Measurements from ENCODE around the gene MRPS11. TPM values are rescaled to one million over a fixed set of nuclear protein-coding genes. Genes with fewer than 3 reads are reported as not detected.

Gene MRPS11
- total and polyA plus RNA-seq, 2 of the 4 experiments (the other 2 are of a cell fraction): 66.1 to 87.8 TPM

DNA sequence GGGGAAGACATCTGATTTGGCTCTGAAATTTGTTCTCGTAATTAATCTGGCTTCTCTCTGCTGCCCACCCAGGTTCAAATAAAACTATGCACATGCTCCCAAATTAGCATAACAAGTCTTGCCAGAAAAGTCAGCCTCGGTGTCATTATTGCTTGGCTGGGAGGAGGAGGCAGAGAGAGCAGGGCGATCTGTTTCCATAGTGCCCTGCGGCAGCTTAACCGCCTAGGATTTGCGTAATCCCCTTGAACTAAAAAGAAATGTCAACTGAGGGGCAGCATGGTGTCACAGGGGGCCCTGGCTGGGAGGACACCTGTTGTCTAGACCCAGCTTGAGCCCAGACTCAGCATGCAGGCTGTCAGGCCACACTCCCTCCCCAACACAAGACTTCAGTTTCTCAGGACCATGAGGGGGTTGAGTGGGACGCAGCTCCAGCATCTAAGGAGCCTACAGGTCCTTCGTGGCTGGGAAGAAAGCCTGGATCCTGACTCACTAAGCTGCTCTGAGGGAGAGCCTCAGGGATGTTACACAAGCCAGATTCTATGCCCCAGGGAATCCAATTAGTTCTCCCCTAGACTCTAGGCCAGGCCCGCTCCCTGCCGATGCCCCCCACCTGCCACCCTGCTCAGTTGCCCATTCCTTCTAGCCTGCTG is 17.3 kb downstream of the MRPS11 start:
- in situ Hi-C loops (cut with MboI; ENCODE audit: low sequenced_read_pairs) (loop anchor here (25.0 kb wide), 2 partner anchors 352 to 527 kb away; no protein-coding TSS in a partner anchor), dilution Hi-C loops (cut with HindIII; ENCODE audit: low sequenced_read_pairs, unreplicated experiment) (no loop called here), intact Hi-C loops (cut with micrococcal nuclease) (no loop called here)
- Histone ChIP-seq H2BK120ac (ENCODE audit: low read depth, low read length) (no peak overlapping the region), H3K23ac (ENCODE audit: low read depth, low read length) (no peak overlapping the region), H3K14ac (replicated peaks; ENCODE audit: low read depth, low read length) (no peak overlapping the region), H3K18ac (ENCODE audit: low read depth, low read length) (no peak overlapping the region), H2BK15ac (ENCODE audit: low read depth, low read length) (no peak overlapping the region), H4K5ac (ENCODE audit: low read depth, low read length) (no peak overlapping the region), H3K9me3 (ENCODE audit: control insufficient read depth, insufficient read depth, low read length) (no peaks in the 10 kb centered on the region), H2BK20ac (ENCODE audit: low read depth, low read length) (no peak overlapping the region), H3K56ac (ENCODE audit: extremely low read depth, insufficient read depth, low read length) (no peak overlapping the region), H3K4me3 (ENCODE audit: insufficient read depth, low read depth, low read length) (no peak overlapping the region), H4K91ac (ENCODE audit: insufficient read depth, low read depth, low read length) (no peak overlapping the region), H2BK5ac (ENCODE audit: low read depth, low read length, poor library complexity, severe bottlenecking) (no peak overlapping the region), H2AK9ac (replicated peaks; ENCODE audit: low read depth, low read length, poor library complexity) (no peak overlapping the region), H4K20me1 (ENCODE audit: insufficient read depth, low read length) (no peaks in the 10 kb centered on the region), H3K4ac (ENCODE audit: low read depth, low read length) (no peak overlapping the region), H3K27me3 (ENCODE audit: control insufficient read depth, insufficient read depth, low read length) (no peaks in the 10 kb centered on the region; the same call in 1 of the 2 replicates), H3K4me2 (ENCODE audit: low read depth, low read length) (no peak overlapping the region), H3K79me1 (ENCODE audit: low read depth in 1 of 2, low read length in 2 of 2) (no peaks in the 10 kb centered on the region), H3K4me1 (ENCODE audit: control insufficient read depth, insufficient read depth, low read length) (no peaks in the 10 kb centered on the region), H3K9ac (ENCODE audit: low read depth, low read length) (no peak overlapping the region), H3K9me1 (ENCODE audit: insufficient read depth, low read length) (peaks cover 3% of the 10 kb centered on the region; the same call in 1 of the 2 replicates), H3K36me3 (ENCODE audit: control insufficient read depth, insufficient read depth, low read length) (no peaks in the 10 kb centered on the region), H2AK5ac (ENCODE audit: low read depth, low read length) (no peak overlapping the region), H4K8ac (ENCODE audit: low read depth in 2 of 2, low read length in 2 of 2) (no peak overlapping the region), H2AFZ (replicated peaks; ENCODE audit: low read length, poor library complexity) (peak overlapping the region; percentile 3), H3K27ac (ENCODE audit: insufficient read depth, low read length) (no peak overlapping the region)
- TF ChIP-seq CEBPB (IDR thresholded peaks at IDR 0.05; ENCODE audit: low read depth, low read length): 0 out of 2 replicates have a peak, but pooled peaks have one; percentile 27
- TF ChIP-seq CTCF (conservative IDR thresholded peaks at IDR 0.05; ENCODE audit: low read depth, low read length): no peak
- ChIA-PET CTCF (no interaction called here), POLR2A (ENCODE audit: unreplicated experiment) (no interaction called here)
- no CpG with 5 or more reads among the region's 10 CpGs for WGBS, 2 experiments (ENCODE audit: extremely low coverage in 2 of 2, insufficient read length in 1 of 2)
- peak; percentile 64 for DNase-seq
- ATAC-seq (ENCODE audit: low read depth): peak; percentile 69
- no TSS peak for BruUV-seq (replicated peaks)

Data from IMR-90 (cell line).